GM23338 (cell line): ENCODE data around the gene TGM2. TPM values are rescaled to one million over a fixed set of nuclear protein-coding genes. Genes with fewer than 3 reads are reported as not detected.

ENCODE experiments used
- ATAC-seq: fragments of 200-7000 bp; cut with Tn5 transposase; 3 replicates; pipeline ENCODE4 v1.9.1; 2020
- DNase-seq: peaks from one replicate; pipeline ENCODE4 v3.0.0-alpha.2; 2015; ENCODE audit warnings: low spot score
- H2AFZ ChIP-seq: fragments of 200-600 bp; sonication (generic); 2 replicates; pipeline ENCODE4 v1.8.0; 2016; ENCODE audit warnings: antibody characterized with exemption, mild to moderate bottlenecking, moderate library complexity
- H3F3A ChIP-seq: fragments of 200-600 bp; sonication (generic); replicated peaks from 2 replicates; pipeline ENCODE4 v1.8.0; 2017; ENCODE audit warnings: antibody characterized with exemption, mixed run types, low read depth
- H3K27ac ChIP-seq: fragments of 200-600 bp; sonication (generic); 2 replicates; pipeline ENCODE4 v1.6.1; 2016; ENCODE audit warnings: low read depth
- H3K27me3 ChIP-seq: fragments of 200-600 bp; sonication (generic); 2 replicates; pipeline ENCODE4 v1.8.0; 2016; ENCODE audit warnings: mild to moderate bottlenecking, mixed run types, moderate library complexity; ENCODE audit not compliant: insufficient read depth
- H3K36me3 ChIP-seq: fragments of 200-600 bp; sonication (generic); 2 replicates; pipeline ENCODE4 v1.8.0; 2016; ENCODE audit warnings: mild to moderate bottlenecking; ENCODE audit not compliant: insufficient read depth
- H3K4me1 ChIP-seq: fragments of 200-600 bp; sonication (generic); 2 replicates; pipeline ENCODE4 v1.8.0; 2016; ENCODE audit warnings: mild to moderate bottlenecking, moderate library complexity; ENCODE audit not compliant: insufficient read depth
- H3K4me2 ChIP-seq: fragments of 200-600 bp; sonication (generic); 2 replicates; pipeline ENCODE4 v1.7.1; 2017; ENCODE audit warnings: mixed run types
- H3K4me3 ChIP-seq: fragments of 200-600 bp; sonication (generic); 2 replicates; pipeline ENCODE4 v1.6.1; 2016; ENCODE audit warnings: mixed run types
- H3K79me2 ChIP-seq: fragments of 200-600 bp; sonication (generic); replicated peaks from 2 replicates; pipeline ENCODE4 v1.8.0; 2017; ENCODE audit warnings: mild to moderate bottlenecking; ENCODE audit not compliant: insufficient read depth
- H3K9me2 ChIP-seq: fragments of 200-600 bp; sonication (generic); 2 replicates; pipeline ENCODE4 v1.8.0; 2017; ENCODE audit not compliant: insufficient read depth
- H4K20me1 ChIP-seq: fragments of 200-600 bp; sonication (generic); replicated peaks from 2 replicates; pipeline ENCODE4 v1.8.0; 2017; ENCODE audit warnings: mild to moderate bottlenecking; ENCODE audit not compliant: insufficient read depth
- H3K27ac Mint-ChIP-seq: 2 replicates; pipeline ENCODE4 v1.8.0; 2020; ENCODE audit warnings: inconsistent platforms, mild to moderate bottlenecking, moderate library complexity, mixed read lengths
- H3K27me3 Mint-ChIP-seq: 3 replicates; pipeline ENCODE4 v1.8.0; 2022; ENCODE audit warnings: low read depth, mild to moderate bottlenecking, moderate library complexity, mixed read lengths, inconsistent platforms; ENCODE audit not compliant: insufficient read depth, poor library complexity
- H3K36me3 Mint-ChIP-seq: 3 replicates; pipeline ENCODE4 v1.8.0; 2021; ENCODE audit warnings: low read depth, mild to moderate bottlenecking, inconsistent platforms, moderate library complexity, mixed read lengths
- H3K4me1 Mint-ChIP-seq: 3 replicates; pipeline ENCODE4 v1.8.0; 2020; ENCODE audit warnings: mild to moderate bottlenecking, inconsistent platforms, mixed read lengths
- H3K4me3 Mint-ChIP-seq: 3 replicates; pipeline ENCODE4 v1.8.0; 2021; ENCODE audit warnings: moderate library complexity, mild to moderate bottlenecking, inconsistent platforms, mixed read lengths
- H3K9me3 Mint-ChIP-seq: 3 replicates; pipeline ENCODE4 v1.8.0; 2020; ENCODE audit warnings: moderate library complexity, mild to moderate bottlenecking, inconsistent platforms, mixed read lengths
- EZH2phosphoT487 ChIP-seq: fragments of 200-600 bp; sonication (generic); IDR thresholded peaks from one replicate; pipeline ENCODE4 v1.8.1; 2018; ENCODE audit warnings: antibody characterized with exemption; ENCODE audit not compliant: unreplicated experiment
- JUNB ChIP-seq: IDR thresholded peaks from one replicate; pipeline ENCODE4 v1.6.1; 2016; ENCODE audit warnings: antibody characterized with exemption; ENCODE audit not compliant: unreplicated experiment
- NANOG ChIP-seq: IDR thresholded peaks from 2 replicates; pipeline ENCODE4 v1.6.1; 2016; ENCODE audit warnings: antibody characterized with exemption, borderline replicate concordance
- STAT1 ChIP-seq: IDR thresholded peaks from one replicate; pipeline ENCODE4 v1.6.1; 2016; ENCODE audit warnings: antibody characterized with exemption; ENCODE audit not compliant: unreplicated experiment
- ZNF114 ChIP-seq: fragments of 250-450 bp; sonication (Bioruptor Pico); IDR thresholded peaks from 2 replicates; pipeline ENCODE4 v1.5.0; 2020; ENCODE audit warnings: mild to moderate bottlenecking, moderate library complexity
- polyA plus RNA-seq: library from polyadenylated mRNA; unstranded; fragments of >200 nt; fragmentation: Nextera tagmentation; extraction: Ambion mirVana; gene quantifications from 2 replicates; pipeline ENCODE4 v1.2.1, GENCODE V29; 2016
- total RNA-seq: library from RNA; depleted of rRNA; stranded (reverse); fragments of >200 nt; shearing (Covaris generic); gene quantifications from 2 replicates; pipeline ENCODE4 v1.2.3, GENCODE V29; 2014
- TF ChIP-seq, protein P1 (sequence below): fragments of 250-450 bp; sonication (Bioruptor Pico); IDR thresholded peaks from 2 replicates; pipeline ENCODE4 v1.5.0; 2020; ENCODE audit warnings: mild to moderate bottlenecking, moderate library complexity
- TF ChIP-seq, protein P2 (sequence below): IDR thresholded peaks from one replicate; pipeline ENCODE4 v1.6.1; 2018; ENCODE audit warnings: antibody characterized with exemption; ENCODE audit not compliant: unreplicated experiment

The TGM2 gene
- total and polyA plus RNA-seq, 2 experiments from 2014 or later = 0.45 to 1.0 TPM

DNA sequence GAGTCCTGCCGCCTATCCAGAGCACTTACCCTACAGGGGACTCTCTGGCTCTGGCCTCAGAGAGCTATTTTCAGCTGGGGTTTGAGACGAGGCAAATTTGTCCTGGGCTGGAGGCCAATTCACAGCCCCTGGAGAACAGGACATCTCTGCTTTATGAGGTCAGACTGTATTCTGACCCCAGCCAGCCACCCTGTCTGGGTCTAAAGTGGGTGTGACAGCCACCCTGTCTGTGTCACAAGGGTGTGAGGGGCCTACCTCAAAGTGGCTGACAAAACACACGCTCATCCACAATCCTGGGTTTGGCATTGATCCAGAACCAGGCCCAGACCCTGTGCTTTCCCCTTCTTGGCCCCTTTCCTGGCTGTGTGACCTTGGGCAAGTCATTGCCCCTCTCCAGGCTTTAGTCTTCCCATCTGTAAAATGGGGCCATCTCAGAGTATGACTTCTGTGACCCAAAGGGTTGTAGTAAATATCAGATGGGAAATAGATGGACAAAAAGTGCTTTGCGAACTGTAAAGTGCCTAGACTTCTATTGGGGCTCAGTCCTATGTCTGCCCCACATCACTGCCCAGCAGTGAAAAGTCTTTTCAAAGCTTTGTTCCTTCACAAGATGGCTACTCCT is 44.1 kb upstream of the TGM2 start:
- DNase-seq = no peak

More for the DNA sequence above, 44.1 kb upstream of the TGM2 start:
- H3K4me1 ChIP-seq = no peaks in the 10 kb centered on the region
- TF ChIP-seq, protein P1, sequence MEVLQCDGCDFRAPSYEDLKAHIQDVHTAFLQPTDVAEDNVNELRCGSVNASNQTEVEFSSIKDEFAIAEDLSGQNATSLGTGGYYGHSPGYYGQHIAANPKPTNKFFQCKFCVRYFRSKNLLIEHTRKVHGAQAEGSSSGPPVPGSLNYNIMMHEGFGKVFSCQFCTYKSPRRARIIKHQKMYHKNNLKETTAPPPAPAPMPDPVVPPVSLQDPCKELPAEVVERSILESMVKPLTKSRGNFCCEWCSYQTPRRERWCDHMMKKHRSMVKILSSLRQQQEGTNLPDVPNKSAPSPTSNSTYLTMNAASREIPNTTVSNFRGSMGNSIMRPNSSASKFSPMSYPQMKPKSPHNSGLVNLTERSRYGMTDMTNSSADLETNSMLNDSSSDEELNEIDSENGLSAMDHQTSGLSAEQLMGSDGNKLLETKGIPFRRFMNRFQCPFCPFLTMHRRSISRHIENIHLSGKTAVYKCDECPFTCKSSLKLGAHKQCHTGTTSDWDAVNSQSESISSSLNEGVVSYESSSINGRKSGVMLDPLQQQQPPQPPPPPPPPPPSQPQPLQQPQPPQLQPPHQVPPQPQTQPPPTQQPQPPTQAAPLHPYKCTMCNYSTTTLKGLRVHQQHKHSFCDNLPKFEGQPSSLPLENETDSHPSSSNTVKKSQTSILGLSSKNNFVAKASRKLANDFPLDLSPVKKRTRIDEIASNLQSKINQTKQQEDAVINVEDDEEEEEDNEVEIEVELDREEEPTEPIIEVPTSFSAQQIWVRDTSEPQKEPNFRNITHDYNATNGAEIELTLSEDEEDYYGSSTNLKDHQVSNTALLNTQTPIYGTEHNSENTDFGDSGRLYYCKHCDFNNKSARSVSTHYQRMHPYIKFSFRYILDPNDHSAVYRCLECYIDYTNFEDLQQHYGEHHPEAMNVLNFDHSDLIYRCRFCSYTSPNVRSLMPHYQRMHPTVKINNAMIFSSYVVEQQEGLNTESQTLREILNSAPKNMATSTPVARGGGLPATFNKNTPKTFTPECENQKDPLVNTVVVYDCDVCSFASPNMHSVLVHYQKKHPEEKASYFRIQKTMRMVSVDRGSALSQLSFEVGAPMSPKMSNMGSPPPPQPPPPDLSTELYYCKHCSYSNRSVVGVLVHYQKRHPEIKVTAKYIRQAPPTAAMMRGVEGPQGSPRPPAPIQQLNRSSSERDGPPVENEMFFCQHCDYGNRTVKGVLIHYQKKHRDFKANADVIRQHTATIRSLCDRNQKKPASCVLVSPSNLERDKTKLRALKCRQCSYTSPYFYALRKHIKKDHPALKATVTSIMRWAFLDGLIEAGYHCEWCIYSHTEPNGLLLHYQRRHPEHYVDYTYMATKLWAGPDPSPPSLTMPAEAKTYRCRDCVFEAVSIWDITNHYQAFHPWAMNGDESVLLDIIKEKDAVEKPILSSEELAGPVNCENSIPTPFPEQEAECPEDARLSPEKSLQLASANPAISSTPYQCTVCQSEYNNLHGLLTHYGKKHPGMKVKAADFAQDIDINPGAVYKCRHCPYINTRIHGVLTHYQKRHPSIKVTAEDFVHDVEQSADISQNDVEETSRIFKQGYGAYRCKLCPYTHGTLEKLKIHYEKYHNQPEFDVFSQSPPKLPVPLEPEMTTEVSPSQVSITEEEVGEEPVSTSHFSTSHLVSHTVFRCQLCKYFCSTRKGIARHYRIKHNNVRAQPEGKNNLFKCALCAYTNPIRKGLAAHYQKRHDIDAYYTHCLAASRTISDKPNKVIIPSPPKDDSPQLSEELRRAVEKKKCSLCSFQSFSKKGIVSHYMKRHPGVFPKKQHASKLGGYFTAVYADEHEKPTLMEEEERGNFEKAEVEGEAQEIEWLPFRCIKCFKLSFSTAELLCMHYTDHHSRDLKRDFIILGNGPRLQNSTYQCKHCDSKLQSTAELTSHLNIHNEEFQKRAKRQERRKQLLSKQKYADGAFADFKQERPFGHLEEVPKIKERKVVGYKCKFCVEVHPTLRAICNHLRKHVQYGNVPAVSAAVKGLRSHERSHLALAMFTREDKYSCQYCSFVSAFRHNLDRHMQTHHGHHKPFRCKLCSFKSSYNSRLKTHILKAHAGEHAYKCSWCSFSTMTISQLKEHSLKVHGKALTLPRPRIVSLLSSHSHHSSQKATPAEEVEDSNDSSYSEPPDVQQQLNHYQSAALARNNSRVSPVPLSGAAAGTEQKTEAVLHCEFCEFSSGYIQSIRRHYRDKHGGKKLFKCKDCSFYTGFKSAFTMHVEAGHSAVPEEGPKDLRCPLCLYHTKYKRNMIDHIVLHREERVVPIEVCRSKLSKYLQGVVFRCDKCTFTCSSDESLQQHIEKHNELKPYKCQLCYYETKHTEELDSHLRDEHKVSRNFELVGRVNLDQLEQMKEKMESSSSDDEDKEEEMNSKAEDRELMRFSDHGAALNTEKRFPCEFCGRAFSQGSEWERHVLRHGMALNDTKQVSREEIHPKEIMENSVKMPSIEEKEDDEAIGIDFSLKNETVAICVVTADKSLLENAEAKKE = no peak
- TF ChIP-seq, protein P2, sequence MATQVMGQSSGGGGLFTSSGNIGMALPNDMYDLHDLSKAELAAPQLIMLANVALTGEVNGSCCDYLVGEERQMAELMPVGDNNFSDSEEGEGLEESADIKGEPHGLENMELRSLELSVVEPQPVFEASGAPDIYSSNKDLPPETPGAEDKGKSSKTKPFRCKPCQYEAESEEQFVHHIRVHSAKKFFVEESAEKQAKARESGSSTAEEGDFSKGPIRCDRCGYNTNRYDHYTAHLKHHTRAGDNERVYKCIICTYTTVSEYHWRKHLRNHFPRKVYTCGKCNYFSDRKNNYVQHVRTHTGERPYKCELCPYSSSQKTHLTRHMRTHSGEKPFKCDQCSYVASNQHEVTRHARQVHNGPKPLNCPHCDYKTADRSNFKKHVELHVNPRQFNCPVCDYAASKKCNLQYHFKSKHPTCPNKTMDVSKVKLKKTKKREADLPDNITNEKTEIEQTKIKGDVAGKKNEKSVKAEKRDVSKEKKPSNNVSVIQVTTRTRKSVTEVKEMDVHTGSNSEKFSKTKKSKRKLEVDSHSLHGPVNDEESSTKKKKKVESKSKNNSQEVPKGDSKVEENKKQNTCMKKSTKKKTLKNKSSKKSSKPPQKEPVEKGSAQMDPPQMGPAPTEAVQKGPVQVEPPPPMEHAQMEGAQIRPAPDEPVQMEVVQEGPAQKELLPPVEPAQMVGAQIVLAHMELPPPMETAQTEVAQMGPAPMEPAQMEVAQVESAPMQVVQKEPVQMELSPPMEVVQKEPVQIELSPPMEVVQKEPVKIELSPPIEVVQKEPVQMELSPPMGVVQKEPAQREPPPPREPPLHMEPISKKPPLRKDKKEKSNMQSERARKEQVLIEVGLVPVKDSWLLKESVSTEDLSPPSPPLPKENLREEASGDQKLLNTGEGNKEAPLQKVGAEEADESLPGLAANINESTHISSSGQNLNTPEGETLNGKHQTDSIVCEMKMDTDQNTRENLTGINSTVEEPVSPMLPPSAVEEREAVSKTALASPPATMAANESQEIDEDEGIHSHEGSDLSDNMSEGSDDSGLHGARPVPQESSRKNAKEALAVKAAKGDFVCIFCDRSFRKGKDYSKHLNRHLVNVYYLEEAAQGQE = no peak
- TF ChIP-seq STAT1 (no peak), JUNB (no peak), EZH2phosphoT487 (no peak), NANOG (no peak), ZNF114 (CRISPR knock-in tag) (no peak)
- no peak overlapping the region for H3K27ac Mint-ChIP-seq
- peaks cover 1% of the 10 kb centered on the region for H3K27me3 Mint-ChIP-seq
- no peak overlapping the region for H3K4me2 ChIP-seq
- no peaks in the 10 kb centered on the region for H3F3A ChIP-seq
- no peaks in the 10 kb centered on the region for H3K27me3 ChIP-seq
- no peak overlapping the region for H3K27ac ChIP-seq
- no peak overlapping the region for H3K4me3 Mint-ChIP-seq
- H2AFZ ChIP-seq = no peak overlapping the region
- H3K9me2 ChIP-seq = no peaks in the 10 kb centered on the region
- no peaks in the 10 kb centered on the region for H3K79me2 ChIP-seq
- H3K4me1 Mint-ChIP-seq = no peaks in the 10 kb centered on the region
- no peak overlapping the region for H3K4me3 ChIP-seq
- H3K9me3 Mint-ChIP-seq = no peaks in the 10 kb centered on the region
- no peaks in the 10 kb centered on the region for H3K36me3 ChIP-seq
- H4K20me1 ChIP-seq = no peaks in the 10 kb centered on the region
- H3K36me3 Mint-ChIP-seq = no peaks in the 10 kb centered on the region
- ATAC-seq = no peak
